Superior temporal gyrus (tissue), 1 donor: Measurements from ENCODE around the gene STARD5.
A peak's percentile ranks its signal among the peaks of the same experiment; 100 is the strongest.
"Not testable (repeated sequence)": the region's sequence is repeated elsewhere in the genome, so short reads cannot be mapped to it uniquely, and the experiment has no call there.

Experiments
- DNase-seq: peaks from one replicate; pipeline ENCODE4 v3.0.0-alpha.2; 2016; ENCODE audit errors: extremely low spot score

STARD5 gene

GRCh38 chr15:81323944-81324881, at the start of gene STARD5:
Gene STARD5, minus strand, starts transcription at chr15:81324141. Its CDS starts 42 bp downstream, at chr15:81324099.
- DNase-seq, result peak; percentile 97

GRCh38 chr15:81373176-81373575, 49.2 kb upstream of the STARD5 start:
- DNase-seq, result no peak

GRCh38 chr15:81372575-81372974, 48.6 kb upstream of the STARD5 start:
- no peak for DNase-seq

DNA sequence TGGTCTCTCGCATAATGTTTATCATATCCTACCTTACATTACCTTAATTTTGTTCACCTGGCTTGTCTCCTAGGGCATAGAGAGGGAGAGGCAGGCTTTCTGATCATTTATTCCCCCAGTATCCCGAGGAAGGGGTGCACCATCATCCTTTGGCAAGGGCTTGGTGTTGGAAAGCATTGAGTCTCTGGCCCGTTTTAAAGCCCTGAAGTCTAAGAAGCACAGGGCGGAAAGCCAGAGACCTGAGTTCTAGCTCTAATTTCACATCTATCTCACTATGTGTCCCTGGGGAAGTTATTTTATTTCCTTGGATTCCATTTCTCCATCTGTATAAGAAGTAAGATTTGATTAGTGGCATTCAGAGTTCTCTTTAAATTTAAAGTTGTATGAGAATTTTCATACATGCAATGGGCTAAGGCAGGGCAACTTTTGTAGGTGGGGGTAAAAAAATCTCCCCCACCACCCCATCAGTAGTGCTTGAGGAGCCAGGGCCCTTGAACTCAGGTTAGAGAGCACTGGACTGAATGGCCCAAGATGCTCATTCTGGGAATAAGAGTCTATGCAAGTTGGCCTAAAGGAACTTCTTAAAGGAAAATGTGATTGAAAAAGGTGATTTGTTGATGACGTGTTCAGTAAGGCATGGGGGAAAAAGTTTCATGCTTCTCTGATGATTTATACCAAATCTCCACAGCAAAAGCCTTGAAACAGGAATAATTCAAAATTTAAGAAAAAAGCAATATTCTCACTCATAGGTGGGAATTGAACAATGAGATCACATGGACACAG, 40.0 kb upstream of the STARD5 start:
- no peak for DNase-seq

GRCh38 chr15:81363276-81363675, 39.3 kb upstream of the STARD5 start:
- DNase-seq, result no peak

GRCh38 chr15:81362790-81363189, 38.8 kb upstream of the STARD5 start:
- DNase-seq, result no peak

DNA sequence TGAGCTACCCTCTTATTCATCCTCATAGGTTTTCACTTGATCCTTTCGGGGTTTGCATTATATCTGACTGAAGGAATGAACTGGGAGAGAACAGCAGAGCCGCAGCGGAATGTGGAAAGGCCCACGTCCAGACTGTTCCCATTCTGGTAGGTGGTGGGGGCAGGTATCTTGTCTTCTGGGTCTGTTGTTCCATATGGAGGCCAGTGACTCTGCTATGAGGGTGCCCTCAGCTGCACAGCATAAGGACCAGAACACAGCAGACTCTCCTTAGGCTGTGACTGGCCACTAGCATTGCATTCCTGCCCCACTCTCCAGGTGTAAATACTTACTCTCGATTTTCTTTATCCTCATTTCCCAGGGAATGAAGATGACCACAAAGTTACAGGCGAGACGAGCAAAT, 38.0 kb upstream of the STARD5 start:
- DNase-seq, result no peak

DNA sequence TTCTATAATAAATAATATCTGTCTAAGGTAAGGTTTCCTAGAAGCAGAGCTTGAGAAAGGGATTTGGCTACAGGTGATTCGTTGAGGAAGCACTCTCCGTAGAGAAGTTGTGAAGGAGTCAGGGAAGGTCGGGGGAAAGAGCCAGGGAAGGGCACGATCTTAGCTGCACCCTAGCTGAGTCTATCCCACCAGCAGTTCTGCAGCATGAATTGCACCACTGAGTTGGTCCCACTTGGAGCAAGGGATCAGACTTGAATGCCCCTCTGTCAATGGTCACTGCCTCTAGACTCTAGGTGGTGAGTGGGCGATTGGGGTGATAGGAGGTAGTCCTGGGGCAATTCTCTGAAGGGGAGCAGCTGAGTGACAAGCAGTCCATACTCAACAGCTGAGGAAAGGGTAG, 36.5 kb upstream of the STARD5 start:
- DNase-seq, result no peak

GRCh38 chr15:81358248-81358647, 34.3 kb upstream of the STARD5 start:
- DNase-seq, result no peak

- DNase-seq, result no peak
Measured at GRCh38 chr15:81357180-81357686, 33.3 kb upstream of the STARD5 start.

DNA sequence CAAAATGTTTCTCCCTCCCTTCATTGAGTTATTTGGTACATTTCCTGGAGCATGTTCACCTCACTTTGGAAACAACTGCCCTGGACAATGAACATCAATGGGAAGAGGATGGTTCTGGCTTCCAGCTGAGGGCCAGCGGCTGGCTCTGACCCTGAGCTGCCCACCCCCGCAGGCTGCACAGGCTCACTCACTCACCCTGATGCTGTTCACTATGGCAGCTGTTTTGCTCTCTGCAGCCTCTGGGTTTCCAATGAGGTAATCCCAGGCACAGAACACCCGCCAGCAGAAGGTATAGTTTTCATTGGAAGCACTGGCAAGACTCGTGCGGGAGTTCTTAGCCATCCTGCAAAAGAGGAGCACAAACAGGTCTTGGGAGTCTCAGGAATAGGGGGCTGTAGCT, 32.3 kb upstream of the STARD5 start:
- no peak for DNase-seq

DNA sequence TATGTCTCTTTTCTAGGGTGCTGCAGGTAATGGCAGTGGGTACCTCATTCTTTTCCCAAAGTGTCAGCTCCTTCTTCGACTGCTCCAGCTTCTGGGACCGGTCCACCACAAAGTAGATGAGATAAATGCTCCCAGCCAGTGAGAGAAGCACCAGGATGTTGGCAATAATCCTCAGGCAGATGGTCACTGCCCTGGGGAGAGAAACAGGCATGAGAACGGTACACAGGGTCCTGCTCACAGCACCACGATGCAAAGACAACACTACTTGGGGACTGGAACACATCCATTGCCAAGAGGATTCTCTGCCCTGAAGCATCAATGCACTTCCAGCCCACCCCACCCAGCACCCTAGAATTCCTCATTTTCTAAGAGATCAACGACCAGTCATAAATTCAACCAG, 27.7 kb upstream of the STARD5 start:
- no peak for DNase-seq

DNA sequence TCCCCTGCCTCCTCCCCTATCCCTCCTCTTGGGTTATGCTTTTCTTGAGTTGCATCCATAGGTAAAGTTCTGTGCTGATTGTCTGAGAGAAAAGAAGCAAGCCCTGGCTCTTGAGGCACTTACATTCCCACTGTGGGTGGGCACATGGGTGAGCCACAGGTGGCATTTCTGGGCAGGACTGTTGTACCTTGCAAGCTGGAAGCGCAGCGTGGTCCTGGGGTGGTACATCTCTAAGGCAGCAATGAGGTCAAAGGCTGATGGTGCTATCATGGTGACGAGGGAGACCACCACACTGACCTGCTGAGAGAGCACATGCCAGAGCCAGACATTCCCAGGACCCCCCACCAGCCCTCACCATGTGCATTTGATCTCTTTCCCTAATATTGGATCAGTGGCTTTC, 25.3 kb upstream of the STARD5 start:
- DNase-seq, result no peak

DNA sequence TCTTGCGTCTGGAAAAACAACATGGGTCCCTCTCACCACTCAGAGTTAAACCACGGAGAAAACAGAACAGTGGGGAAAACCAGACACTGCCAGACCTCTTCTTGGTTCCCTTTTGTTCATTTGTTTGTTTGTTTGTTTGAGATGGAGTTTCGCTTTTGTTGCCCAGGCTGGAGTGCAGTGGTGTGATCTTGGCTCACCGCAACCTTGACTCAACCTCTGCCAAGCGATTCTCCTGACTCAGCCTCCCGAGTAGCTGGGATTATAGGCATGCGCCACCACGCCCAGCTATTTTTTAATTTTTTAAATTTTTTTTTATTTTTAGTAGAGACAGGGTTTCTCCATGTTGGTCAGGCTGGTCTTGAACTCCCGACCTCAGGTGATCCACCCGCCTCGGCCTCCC, 24.8 kb upstream of the STARD5 start:
- DNase-seq, result not testable (repeated sequence)

DNA sequence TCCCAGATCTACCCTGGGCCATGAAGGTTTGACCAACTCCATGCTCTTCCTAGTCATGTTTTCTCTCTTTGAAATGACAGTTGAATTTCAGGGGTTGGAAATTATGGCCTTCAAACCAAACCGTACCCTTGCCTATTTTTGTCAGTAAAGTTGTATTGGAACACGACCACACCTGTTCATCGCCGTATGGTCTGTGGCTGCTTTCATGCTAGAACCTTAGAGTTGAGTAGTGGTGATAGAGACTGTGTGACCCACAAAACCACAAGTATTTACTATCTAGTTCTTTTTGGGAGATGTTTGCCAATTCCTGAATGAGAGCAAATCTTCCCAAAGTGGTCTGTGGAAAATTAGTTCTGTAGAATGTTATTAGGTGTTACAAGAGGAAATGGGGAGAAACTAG, 24.0 kb upstream of the STARD5 start:
- DNase-seq, result no peak

DNA sequence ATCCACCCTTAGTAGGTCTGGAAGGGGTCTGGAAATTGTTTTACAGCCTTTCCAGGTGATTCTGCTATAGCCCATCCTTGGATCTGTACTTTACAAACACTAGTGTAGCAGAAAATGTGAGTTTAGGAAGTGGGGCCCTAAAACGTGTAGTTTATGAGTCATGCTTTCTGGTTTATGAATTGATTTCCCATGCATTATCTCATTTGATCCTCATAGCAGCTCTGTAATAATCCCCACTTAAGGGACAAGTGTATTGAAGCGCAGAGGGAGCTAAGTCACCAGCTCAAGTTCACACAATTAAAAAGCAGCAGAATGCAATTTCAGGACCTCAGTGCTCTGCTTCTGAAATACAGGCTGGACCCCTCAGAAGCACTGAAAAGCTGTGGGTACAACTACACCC, 22.7 kb upstream of the STARD5 start:
- DNase-seq, result no peak

GRCh38 chr15:81343371-81343770, 19.4 kb upstream of the STARD5 start:
- no peak for DNase-seq

- no peak for DNase-seq
Measured at GRCh38 chr15:81341351-81341750, 17.4 kb upstream of the STARD5 start.

GRCh38 chr15:81339851-81340250, 15.9 kb upstream of the STARD5 start:
- DNase-seq, result no peak

- no peak for DNase-seq
Measured at GRCh38 chr15:81339321-81339720, 15.4 kb upstream of the STARD5 start.

DNA sequence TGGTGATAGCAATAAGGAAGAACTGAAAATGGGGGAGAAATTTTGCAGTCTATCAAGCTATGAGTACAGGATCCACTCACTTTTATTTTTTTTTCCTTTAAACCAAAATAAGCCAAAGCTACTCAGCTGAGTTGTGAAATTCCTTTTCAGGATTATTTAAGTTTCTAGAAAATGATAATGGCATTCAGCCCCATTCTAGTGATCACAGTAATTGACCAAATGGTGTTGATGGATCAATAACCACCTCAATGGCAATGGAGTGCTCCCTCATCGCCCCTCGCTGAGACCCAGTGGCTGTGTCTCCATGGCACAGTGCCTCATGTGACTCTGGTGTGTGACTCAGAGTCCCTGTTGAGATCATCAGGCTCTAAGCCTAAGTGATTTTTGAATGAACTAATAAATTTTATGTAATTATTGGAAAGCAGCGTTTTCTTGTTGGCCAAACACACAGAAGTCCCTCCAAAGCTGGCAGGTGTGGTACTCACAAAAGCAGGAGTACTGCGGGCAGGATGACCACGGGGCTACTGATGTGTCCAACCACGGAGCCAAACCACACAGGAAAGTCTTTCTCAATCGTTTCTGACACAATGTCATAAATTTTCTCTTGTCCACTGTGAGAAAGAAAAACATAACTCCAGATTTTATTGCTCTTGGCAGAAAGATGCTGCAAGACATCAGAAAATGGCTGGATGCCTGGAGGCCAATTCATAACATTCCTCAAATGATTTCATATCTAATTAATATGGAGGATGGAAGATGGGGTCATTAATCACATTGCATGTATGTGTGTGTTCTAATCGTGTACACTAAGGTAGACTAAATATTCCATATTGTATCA, 14.4 kb upstream of the STARD5 start:
- DNase-seq, result no peak

GRCh38 chr15:81337713-81338157, 13.8 kb upstream of the STARD5 start:
- no peak for DNase-seq
